Measurements from ENCODE around the gene KIAA0753. TPM values are rescaled to one million over a fixed set of nuclear protein-coding genes. Genes with fewer than 3 reads are reported as not detected.
A peak's percentile ranks its signal among the peaks of the same experiment; 100 is the strongest.

The KIAA0753 gene
- total and polyA plus RNA-seq, 2 of the 8 experiments (the other 6 are each of a cell fraction or from before 2014, with no cell fraction given), result 5.0 to 27.1 TPM

- H4K8ac ChIP-seq (ENCODE audit: extremely low read depth, insufficient read depth, low read length), result 0 out of 2 replicates have a peak overlapping the region, but pooled peaks have one; percentile 82
- DNase-seq (ENCODE audit: low read depth in 1 of 2, low spot score in 2 of 2), result no peak
- no peaks in the 10 kb centered on the region for H3K27me3 ChIP-seq (replicated peaks in 1 of 4; ENCODE audit: control insufficient read depth in 3 of 4, extremely low read depth in 1 of 4, insufficient read depth in 3 of 4, low read length in 3 of 4)
- H3K23me2 ChIP-seq (ENCODE audit: low read depth, low read length), result peaks cover 10% of the 10 kb centered on the region
- H2AFZ ChIP-seq (ENCODE audit: low read length), result no peak overlapping the region
- no peak overlapping the region for H2BK5ac ChIP-seq (ENCODE audit: low read depth, low read length)
- no peak overlapping the region for H2BK15ac ChIP-seq (ENCODE audit: low read length)
- no peak overlapping the region for H3K9ac ChIP-seq (replicated peaks in 1 of 4; ENCODE audit: extremely low read depth in 1 of 4, low read depth in 3 of 4, low read length in 3 of 4)
- no peak overlapping the region for H2AK5ac ChIP-seq (ENCODE audit: low read depth, low read length)
- no peak overlapping the region for H3K14ac ChIP-seq (ENCODE audit: insufficient read length)
- no peak overlapping the region for H2BK20ac ChIP-seq (ENCODE audit: low read length)
- no peak overlapping the region for H4K5ac ChIP-seq (ENCODE audit: insufficient read length, low read depth, low read length)
- no peak for FAIRE-seq
- H3K79me1 ChIP-seq (ENCODE audit: low read depth, low read length), result 0 out of 2 replicates have a peak, but pooled peaks cover 4% of the 10 kb centered on the region
- H2BK120ac ChIP-seq (replicated peaks; ENCODE audit: low read depth, low read length), result no peak overlapping the region
- no peak overlapping the region for H3K23ac ChIP-seq (ENCODE audit: insufficient read length)
- no peak overlapping the region; a peak in 1 of 4 replicates for H3K4me2 ChIP-seq (ENCODE audit: insufficient read depth in 1 of 2, low read depth in 2 of 2, low read length in 2 of 2)
- H3K56ac ChIP-seq (replicated peaks; ENCODE audit: insufficient read length, low read depth, low read length), result no peak overlapping the region
- no peak overlapping the region for H3K4me3 ChIP-seq (ENCODE audit: extremely low read depth in 1 of 4, insufficient read depth in 2 of 4, low read depth in 3 of 4, low read length in 4 of 4)
- no peak overlapping the region for H4K91ac ChIP-seq (replicated peaks; ENCODE audit: insufficient read length, low read length)
- H3K36me3 ChIP-seq (ENCODE audit: control insufficient read depth in 2 of 4, insufficient read depth in 4 of 4, low read length in 3 of 4), result peaks cover 4 to 26% (median 8%) of the 10 kb centered on the region in 4 experiments; a peak in 6 of 8 replicates
- H3K4me1 ChIP-seq (replicated peaks in 1 of 4; ENCODE audit: control insufficient read depth in 3 of 4, insufficient read depth in 4 of 4, low read length in 3 of 4), result peaks cover 0 to 10% (median 2%) of the 10 kb centered on the region in 4 experiments; a peak in 4 of 7 replicates
- H3K27ac ChIP-seq (ENCODE audit: low read depth, low read length), result no peak overlapping the region
- POLR2A ChIA-PET (ENCODE audit: partially characterized antibody), result interaction anchor here (0.7 to 2.0 kb wide), 6 partner anchors 10 to 143 kb away, joined by 3 to 6 read pairs (median 4); partner anchors contain the start of genes C17orf100 and MED31
- CTCF ChIA-PET (ENCODE audit: partially characterized antibody), result interaction anchor here (0.8 to 0.9 kb wide), 2 partner anchors 10 to 30 kb away, joined by 3 read pairs; no protein-coding TSS in a partner anchor
- peaks cover 0 to 8% of the 10 kb centered on the region in 2 experiments for H4K20me1 ChIP-seq (replicated peaks in 1 of 2; ENCODE audit: control insufficient read depth in 1 of 2, insufficient read depth in 2 of 2, low read length in 2 of 2)
- no peak overlapping the region for H3K18ac ChIP-seq (ENCODE audit: extremely low read depth, low read length)
- no peak overlapping the region for H3K4ac ChIP-seq (replicated peaks; ENCODE audit: insufficient read length, low read depth, low read length)
- no peak overlapping the region for H2BK12ac ChIP-seq (ENCODE audit: low read depth, low read length)
- H3K79me2 ChIP-seq (ENCODE audit: control insufficient read depth in 1 of 2, insufficient read depth in 2 of 2, low read length in 2 of 2), result peaks cover 0 to 32% of the 10 kb centered on the region in 2 experiments; a peak in 2 of 4 replicates
- no peaks in the 10 kb centered on the region for H3K9me3 ChIP-seq (ENCODE audit: insufficient read depth in 2 of 2, low read depth in 1 of 2, low read length in 1 of 2)
- WGBS, 2 experiments (ENCODE audit: extremely low coverage in 1 of 2, insufficient coverage in 1 of 2, insufficient read length in 1 of 2, insufficient replicate concordance in 2 of 2, low coverage in 1 of 2, low lambda C conversion rate in 2 of 2, missing lambda C conversion rate in 1 of 2), result 89% methylated on average over 22 of the region's 24 CpGs; no CpG with 5 or more reads in 1 of the 2 experiments
- TF ChIP-seq MAFK (IDR thresholded peaks at IDR 0.05; ENCODE audit: low read depth, low read length), result no peak
- TF ChIP-seq TAF7 (optimal IDR thresholded peaks at IDR 0.05; ENCODE audit: borderline replicate concordance, low read depth, low read length), result no peak
- no peak for TF ChIP-seq E2F6 (IDR thresholded peaks at IDR 0.05)
- TF ChIP-seq MAX (IDR thresholded peaks at IDR 0.05), result no peak
- no peak for TF ChIP-seq RNF2 (IDR thresholded peaks at IDR 0.05; ENCODE audit: borderline replicate concordance, low read depth, low read length, missing control alignments, poor library complexity, severe bottlenecking)
- TF ChIP-seq KDM4A (IDR thresholded peaks at IDR 0.05; ENCODE audit: low read depth, low read length, severe bottlenecking), result no peak
- TF ChIP-seq CTBP2 (IDR thresholded peaks at IDR 0.05; ENCODE audit: borderline replicate concordance, insufficient read depth, insufficient read length, low read length), result no peak
- TF ChIP-seq RFX5 (IDR thresholded peaks at IDR 0.05; ENCODE audit: borderline replicate concordance, low read depth, low read length), result no peak
Measured at GRCh38 chr17:6638046-6638908, 2.2 kb downstream of the KIAA0753 start.
